ENCODE data around the gene CYTH3.

DNA sequence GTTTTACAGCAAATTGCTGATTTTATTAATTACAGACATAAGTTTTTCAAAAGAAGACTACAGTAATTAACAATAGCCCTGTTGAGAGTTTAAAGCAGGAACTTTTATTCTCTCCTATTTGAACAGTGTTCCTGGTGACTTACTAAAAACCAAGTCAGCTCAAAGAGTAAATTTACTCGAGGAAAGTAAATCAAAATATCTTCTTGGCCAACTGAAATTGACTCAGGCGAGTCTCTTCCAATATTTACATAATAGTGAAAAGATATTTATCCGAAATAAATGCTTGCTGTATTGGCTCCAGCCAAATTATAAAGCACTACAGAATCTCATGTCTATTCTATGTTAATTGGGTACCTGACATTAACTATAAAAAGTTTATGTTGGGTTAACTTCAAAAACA lies 13.2 kb downstream of the CYTH3 start:
- TF ChIP-seq, protein P1, sequence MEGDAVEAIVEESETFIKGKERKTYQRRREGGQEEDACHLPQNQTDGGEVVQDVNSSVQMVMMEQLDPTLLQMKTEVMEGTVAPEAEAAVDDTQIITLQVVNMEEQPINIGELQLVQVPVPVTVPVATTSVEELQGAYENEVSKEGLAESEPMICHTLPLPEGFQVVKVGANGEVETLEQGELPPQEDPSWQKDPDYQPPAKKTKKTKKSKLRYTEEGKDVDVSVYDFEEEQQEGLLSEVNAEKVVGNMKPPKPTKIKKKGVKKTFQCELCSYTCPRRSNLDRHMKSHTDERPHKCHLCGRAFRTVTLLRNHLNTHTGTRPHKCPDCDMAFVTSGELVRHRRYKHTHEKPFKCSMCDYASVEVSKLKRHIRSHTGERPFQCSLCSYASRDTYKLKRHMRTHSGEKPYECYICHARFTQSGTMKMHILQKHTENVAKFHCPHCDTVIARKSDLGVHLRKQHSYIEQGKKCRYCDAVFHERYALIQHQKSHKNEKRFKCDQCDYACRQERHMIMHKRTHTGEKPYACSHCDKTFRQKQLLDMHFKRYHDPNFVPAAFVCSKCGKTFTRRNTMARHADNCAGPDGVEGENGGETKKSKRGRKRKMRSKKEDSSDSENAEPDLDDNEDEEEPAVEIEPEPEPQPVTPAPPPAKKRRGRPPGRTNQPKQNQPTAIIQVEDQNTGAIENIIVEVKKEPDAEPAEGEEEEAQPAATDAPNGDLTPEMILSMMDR (IDR thresholded peaks at IDR 0.05; ENCODE audit: insufficient read depth, low read length, poor library complexity, severe bottlenecking) = no peak
- TF ChIP-seq EZH2phosphoT487 (conservative IDR thresholded peaks at IDR 0.05; ENCODE audit: low read length) = no peak

Measured in SU-DHL-6 (cell line).